ENCODE data around the gene TRIO. TPM values are rescaled to one million over a fixed set of nuclear protein-coding genes. Genes with fewer than 3 reads are reported as not detected.

TRIO gene
- polyA plus RNA-seq, 3 donors, result 1.7 to 45.8 (median 2.1) TPM

- no peaks in the 10 kb centered on the region for H3K27me3 ChIP-seq (ENCODE audit: control insufficient read depth in 2 of 2, insufficient read depth in 2 of 2, low read length in 2 of 2)
- WGBS (ENCODE audit: insufficient coverage), result no CpG with 5 or more reads among the region's 2 CpGs
- no peaks in the 10 kb centered on the region for H3K9me3 ChIP-seq (replicated peaks in 1 of 2; ENCODE audit: control insufficient read depth in 1 of 2, insufficient read depth in 1 of 2, low read length in 2 of 2)
- H3K9ac ChIP-seq (ENCODE audit: insufficient read depth, low read length, poor library complexity, severe bottlenecking), result no peak overlapping the region
- H3K4me3 ChIP-seq (replicated peaks in 1 of 3; ENCODE audit: low read depth in 2 of 3, low read length in 3 of 3), result no peak overlapping the region
- H3K36me3 ChIP-seq (replicated peaks in 1 of 2; ENCODE audit: control insufficient read depth in 1 of 2, insufficient read depth in 2 of 2, low read length in 2 of 2), result no peaks in the 10 kb centered on the region
- Mint-ChIP-seq H3K36me3 (no peaks in the 10 kb centered on the region), H3K9me3 (no peaks in the 10 kb centered on the region), H3K4me3 (no peak overlapping the region), H3K27me3 (ENCODE audit: low read depth in 3 of 3) (peaks cover 0 to 2% (median 0%) of the 10 kb centered on the region in 3 donors), H3K4me1 (peaks cover 39% of the 10 kb centered on the region), H3K27ac (no peak overlapping the region)
- H2AFZ ChIP-seq (ENCODE audit: insufficient read depth, low read depth, low read length, poor library complexity, severe bottlenecking), result no peak overlapping the region
- peaks cover 91% of the 10 kb centered on the region for H4K20me1 ChIP-seq (ENCODE audit: insufficient read depth, low read length)
- H3K4me2 ChIP-seq (replicated peaks; ENCODE audit: extremely low read depth, low read length, poor library complexity, severe bottlenecking), result no peak overlapping the region
- peaks cover 92% of the 10 kb centered on the region for H3K79me2 ChIP-seq (ENCODE audit: insufficient read depth, low read length)
- no peak overlapping the region for H3K27ac ChIP-seq (ENCODE audit: low read depth in 1 of 2, low read length in 2 of 2)
- TF ChIP-seq, protein P1, sequence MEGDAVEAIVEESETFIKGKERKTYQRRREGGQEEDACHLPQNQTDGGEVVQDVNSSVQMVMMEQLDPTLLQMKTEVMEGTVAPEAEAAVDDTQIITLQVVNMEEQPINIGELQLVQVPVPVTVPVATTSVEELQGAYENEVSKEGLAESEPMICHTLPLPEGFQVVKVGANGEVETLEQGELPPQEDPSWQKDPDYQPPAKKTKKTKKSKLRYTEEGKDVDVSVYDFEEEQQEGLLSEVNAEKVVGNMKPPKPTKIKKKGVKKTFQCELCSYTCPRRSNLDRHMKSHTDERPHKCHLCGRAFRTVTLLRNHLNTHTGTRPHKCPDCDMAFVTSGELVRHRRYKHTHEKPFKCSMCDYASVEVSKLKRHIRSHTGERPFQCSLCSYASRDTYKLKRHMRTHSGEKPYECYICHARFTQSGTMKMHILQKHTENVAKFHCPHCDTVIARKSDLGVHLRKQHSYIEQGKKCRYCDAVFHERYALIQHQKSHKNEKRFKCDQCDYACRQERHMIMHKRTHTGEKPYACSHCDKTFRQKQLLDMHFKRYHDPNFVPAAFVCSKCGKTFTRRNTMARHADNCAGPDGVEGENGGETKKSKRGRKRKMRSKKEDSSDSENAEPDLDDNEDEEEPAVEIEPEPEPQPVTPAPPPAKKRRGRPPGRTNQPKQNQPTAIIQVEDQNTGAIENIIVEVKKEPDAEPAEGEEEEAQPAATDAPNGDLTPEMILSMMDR (IDR thresholded peaks at IDR 0.05), result no peak
- no peak for DNase-seq
- peaks cover 27 to 39% of the 10 kb centered on the region in 2 donors for H3K4me1 ChIP-seq (ENCODE audit: control insufficient read depth in 1 of 2, insufficient read depth in 2 of 2, low read length in 2 of 2)
- intact Hi-C loops (cut with micrococcal nuclease), result no loop called here
Observed at GRCh38 chr5:14176888-14177287, 33.7 kb downstream of the TRIO start.

- Histone ChIP-seq H3K9me3 (replicated peaks in 1 of 2; ENCODE audit: control insufficient read depth in 1 of 2, insufficient read depth in 1 of 2, low read length in 2 of 2) (no peaks in the 10 kb centered on the region), H3K4me2 (replicated peaks; ENCODE audit: extremely low read depth, low read length, poor library complexity, severe bottlenecking) (no peak overlapping the region), H4K20me1 (ENCODE audit: insufficient read depth, low read length) (peaks cover 91% of the 10 kb centered on the region), H3K9ac (ENCODE audit: insufficient read depth, low read length, poor library complexity, severe bottlenecking) (no peak overlapping the region), H3K79me2 (ENCODE audit: insufficient read depth, low read length) (peaks cover 92% of the 10 kb centered on the region), H3K4me1 (ENCODE audit: control insufficient read depth in 1 of 2, insufficient read depth in 2 of 2, low read length in 2 of 2) (peaks cover 19 to 31% of the 10 kb centered on the region in 2 donors), H3K4me3 (replicated peaks in 1 of 3; ENCODE audit: low read depth in 2 of 3, low read length in 3 of 3) (no peak overlapping the region), H3K27ac (ENCODE audit: low read depth in 1 of 2, low read length in 2 of 2) (no peak overlapping the region), H3K27me3 (ENCODE audit: control insufficient read depth in 2 of 2, insufficient read depth in 2 of 2, low read length in 2 of 2) (no peaks in the 10 kb centered on the region), H3K36me3 (replicated peaks in 1 of 2; ENCODE audit: control insufficient read depth in 1 of 2, insufficient read depth in 2 of 2, low read length in 2 of 2) (no peaks in the 10 kb centered on the region), H2AFZ (ENCODE audit: insufficient read depth, low read depth, low read length, poor library complexity, severe bottlenecking) (no peak overlapping the region)
- Mint-ChIP-seq H3K4me3 (no peak overlapping the region), H3K27me3 (ENCODE audit: low read depth in 3 of 3) (peaks cover 0 to 2% (median 0%) of the 10 kb centered on the region in 3 donors), H3K4me1 (peaks cover 31% of the 10 kb centered on the region), H3K9me3 (no peaks in the 10 kb centered on the region), H3K36me3 (no peaks in the 10 kb centered on the region), H3K27ac (no peak overlapping the region)
- TF ChIP-seq, protein P1 (IDR thresholded peaks at IDR 0.05), result no peak
- WGBS (ENCODE audit: insufficient coverage), result no CpG with 5 or more reads among the region's 3 CpGs
- intact Hi-C loops (cut with micrococcal nuclease), result no loop called here
- no peak for DNase-seq
Observed at GRCh38 chr5:14177634-14178033, 34.5 kb downstream of the TRIO start.

Measured in CD14-positive monocyte (primary cell).